SJCRH30 (cell line): Measurements from ENCODE around the gene CTXND1. TPM values are rescaled to one million over a fixed set of nuclear protein-coding genes. Genes with fewer than 3 reads are reported as not detected.
A peak's percentile ranks its signal among the peaks of the same experiment; 100 is the strongest.
"Not testable (repeated sequence)": the region's sequence is repeated elsewhere in the genome, so short reads cannot be mapped to it uniquely, and the experiment has no call there.

Source experiments
- DNase-seq, 2 experiments: peaks; one replicate each; pipeline ENCODE4 v3.0.0-alpha.2; 2015 to 2020
- H3K27ac ChIP-seq: fragments of 250-450 bp; sonication (Bioruptor Pico); 2 replicates; pipeline ENCODE4 v1.5.1; 2020; ENCODE audit warnings: mild to moderate bottlenecking, moderate library complexity
- H3K27me3 ChIP-seq: fragments of 250-450 bp; sonication (Bioruptor Pico); 2 replicates; pipeline ENCODE4 v1.5.1; 2020; ENCODE audit warnings: mild to moderate bottlenecking, moderate library complexity
- H3K36me3 ChIP-seq: fragments of 250-450 bp; sonication (Bioruptor Pico); 2 replicates; pipeline ENCODE4 v1.5.1; 2020; ENCODE audit warnings: mild to moderate bottlenecking, moderate library complexity
- H3K4me1 ChIP-seq: fragments of 250-450 bp; sonication (Bioruptor Pico); 2 replicates; pipeline ENCODE4 v1.5.1; 2020; ENCODE audit warnings: mild to moderate bottlenecking, moderate library complexity
- H3K4me3 ChIP-seq: fragments of 250-450 bp; sonication (Bioruptor Pico); 2 replicates; pipeline ENCODE4 v1.5.1; 2020; ENCODE audit warnings: mild to moderate bottlenecking, moderate library complexity
- H3K9me3 ChIP-seq: fragments of 250-450 bp; sonication (Bioruptor Pico); replicated peaks from 2 replicates; pipeline ENCODE4 v1.5.1; 2020; ENCODE audit warnings: mild to moderate bottlenecking, moderate library complexity
- total RNA-seq: library from RNA; depleted of rRNA; stranded (reverse); fragments of >200 nt; shearing (Covaris generic); gene quantifications from 2 replicates; pipeline ENCODE4 v1.2.3, GENCODE V29; 2014; rRNA removed

Gene CTXND1
- total RNA-seq, 1 experiment from 2014 or later: 0.10 TPM

DNA sequence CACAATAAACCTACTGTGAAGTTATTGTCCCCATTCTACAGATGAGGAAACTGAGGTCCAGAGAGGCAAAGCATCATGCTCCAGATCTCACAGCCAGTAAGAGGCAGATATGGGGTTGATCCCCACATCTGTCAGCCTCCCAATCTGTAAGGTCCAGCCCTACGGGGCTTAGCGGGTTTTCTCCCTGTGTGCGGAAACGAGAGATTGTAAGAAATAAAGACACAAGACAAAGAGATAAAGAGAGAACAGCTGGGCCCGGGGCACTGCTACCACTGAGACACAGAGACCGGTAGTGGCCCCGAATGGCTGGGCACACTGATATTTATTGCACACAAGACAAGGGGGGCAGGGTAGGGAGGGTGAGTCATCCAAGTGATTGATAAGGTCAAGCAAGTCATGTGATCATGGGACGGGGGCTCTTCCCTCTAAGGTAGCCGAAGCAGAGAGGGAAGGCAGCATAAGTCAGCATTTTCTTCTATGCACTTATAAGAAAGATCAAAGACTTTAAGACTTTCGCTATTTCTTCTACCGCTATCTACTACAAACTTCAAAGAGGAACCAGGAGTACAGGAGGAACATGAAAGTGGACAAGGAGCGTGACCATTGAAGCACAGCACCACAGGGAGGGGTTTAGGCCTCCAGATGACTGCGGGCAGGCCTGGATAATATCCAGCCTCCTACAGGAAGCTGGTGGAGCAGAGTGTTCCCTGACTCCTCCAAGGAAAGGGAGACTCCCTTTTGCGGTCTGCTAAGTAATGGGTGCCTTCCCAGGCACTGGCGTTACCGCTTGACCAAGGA lies 96.4 kb downstream of the CTXND1 start:
- DNase-seq, H3K4me3 ChIP-seq, H3K9me3 ChIP-seq, H3K36me3 ChIP-seq, H3K4me1 ChIP-seq, H3K27me3 ChIP-seq, H3K27ac ChIP-seq: not testable (repeated sequence)

DNA sequence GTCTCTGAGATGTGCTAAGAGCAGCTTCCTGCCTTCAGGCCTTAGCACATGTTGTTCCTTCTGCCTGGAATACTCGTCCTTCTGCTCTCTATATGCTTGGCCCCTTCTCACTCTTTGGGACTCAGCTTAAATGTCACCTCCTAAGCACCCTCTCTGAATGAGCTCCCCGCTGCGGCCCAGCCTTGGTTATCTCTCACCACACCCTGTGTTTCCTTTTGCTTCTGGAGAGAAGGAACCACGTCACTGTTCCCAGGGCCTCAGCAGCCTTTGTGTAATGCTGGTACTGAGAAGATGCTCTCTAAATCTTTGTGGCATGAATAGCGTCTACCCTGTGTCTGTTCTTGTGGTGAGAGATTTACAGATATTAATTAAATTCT lies 97.0 kb downstream of the CTXND1 start:
- 0 out of 2 replicates have a peak, but pooled peaks cover 4% of the 10 kb centered on the region for H3K4me1 ChIP-seq
- no peak for DNase-seq
- H3K27me3 ChIP-seq: no peaks in the 10 kb centered on the region
- no peak overlapping the region for H3K27ac ChIP-seq
- no peaks in the 10 kb centered on the region for H3K36me3 ChIP-seq
- no peaks in the 10 kb centered on the region for H3K9me3 ChIP-seq
- no peak overlapping the region for H3K4me3 ChIP-seq

DNA sequence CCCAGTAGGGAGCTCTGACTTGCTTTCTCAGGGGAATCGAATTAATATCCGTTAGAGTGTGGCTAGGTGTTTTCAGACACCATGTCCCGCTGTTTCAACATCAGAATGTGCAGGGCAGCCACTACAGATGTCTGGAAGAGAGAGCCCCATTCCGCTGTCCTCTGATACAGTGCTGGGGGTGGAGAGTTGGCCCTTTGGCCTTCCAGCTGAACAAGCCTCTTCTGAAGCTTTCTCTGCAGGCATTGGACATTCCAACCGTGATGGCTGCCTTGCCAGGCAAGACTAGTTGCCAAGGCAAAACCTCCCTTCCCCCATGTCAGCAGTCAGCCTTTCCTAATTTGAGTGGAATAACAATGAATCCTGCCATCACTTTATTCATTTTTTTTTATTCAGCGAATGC lies 97.7 kb downstream of the CTXND1 start:
- no peaks in the 10 kb centered on the region for H3K9me3 ChIP-seq
- no peaks in the 10 kb centered on the region for H3K36me3 ChIP-seq
- H3K4me1 ChIP-seq: 0 out of 2 replicates have a peak, but pooled peaks cover 4% of the 10 kb centered on the region
- no peaks in the 10 kb centered on the region for H3K27me3 ChIP-seq
- no peak overlapping the region for H3K4me3 ChIP-seq
- no peak overlapping the region for H3K27ac ChIP-seq
- no peak for DNase-seq

DNA sequence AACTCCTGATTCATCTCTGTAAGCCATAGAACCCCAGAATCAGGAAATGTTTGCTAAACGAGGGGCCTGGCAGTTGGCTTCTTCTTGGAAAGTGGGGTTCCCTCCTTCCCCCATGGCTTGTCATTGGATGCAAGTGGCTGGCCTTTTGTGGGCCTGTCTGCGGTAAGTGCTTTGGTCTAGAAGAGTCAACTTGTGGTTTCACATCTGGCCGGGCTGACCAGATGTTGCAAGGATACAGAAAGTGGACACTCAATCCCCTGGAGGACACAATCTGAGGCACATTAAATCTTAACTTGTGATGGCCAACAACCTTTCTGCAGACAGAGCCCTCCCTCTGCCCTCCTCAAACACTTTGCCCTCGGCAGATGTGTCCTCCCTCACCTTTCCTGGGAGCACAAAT lies 98.1 kb downstream of the CTXND1 start:
- peak overlapping the region; percentile 78 for H3K4me3 ChIP-seq

DNA sequence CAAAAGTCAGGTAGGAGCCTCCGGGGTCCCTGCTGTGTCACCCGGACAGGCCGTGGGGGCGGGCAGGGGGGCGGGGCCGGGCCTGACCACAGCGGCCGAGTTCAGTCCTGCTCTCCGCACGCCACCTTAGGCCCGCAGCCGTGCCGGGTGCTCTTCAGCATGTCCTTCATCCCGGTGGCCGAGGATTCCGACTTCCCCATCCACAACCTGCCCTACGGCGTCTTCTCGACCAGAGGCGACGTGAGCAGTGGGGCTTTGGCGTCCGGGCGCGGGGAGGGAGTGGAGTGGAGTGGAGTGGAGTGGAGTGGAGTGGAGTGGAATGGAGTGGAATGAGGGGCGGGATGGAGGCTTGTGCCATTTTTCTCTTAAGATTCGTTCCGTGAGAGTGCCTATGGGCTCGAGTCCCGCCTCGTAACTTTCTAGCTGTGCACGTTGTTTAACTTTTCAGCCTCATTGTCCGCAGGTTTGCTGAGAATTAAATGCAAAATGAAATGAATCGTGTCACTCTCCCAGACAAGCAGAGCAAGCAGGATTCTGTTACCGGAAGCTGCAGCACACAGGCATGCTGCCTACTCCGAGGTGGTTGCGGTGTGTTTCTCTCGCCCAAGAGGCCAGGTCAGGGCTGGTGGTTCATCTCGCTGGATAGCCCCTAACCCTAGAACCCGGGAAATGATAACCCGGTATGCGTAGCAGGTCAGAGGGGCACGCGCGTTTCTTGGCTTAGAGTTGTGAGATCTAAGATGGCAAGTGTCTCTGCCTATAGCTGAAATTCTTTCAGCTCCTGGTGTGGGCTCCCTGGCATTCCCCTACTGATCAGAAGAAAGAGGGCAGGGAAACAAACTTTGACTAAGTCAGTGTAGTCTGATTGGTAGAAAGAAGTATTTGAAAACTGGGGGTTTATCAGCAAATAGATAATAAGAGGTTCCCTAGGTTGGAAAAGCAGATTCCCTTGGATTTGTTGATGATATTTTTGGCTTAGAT lies 98.8 kb downstream of the CTXND1 start, which contains the start of gene FAH:
Gene FAH, plus strand, starts transcription at position 104 of the 981 bp plus-strand sequence. Its CDS starts 56 bp downstream, at position 160.
- Histone ChIP-seq H3K4me1 (0 out of 2 replicates have a peak, but pooled peaks cover 4% of the 10 kb centered on the region), H3K36me3 (no peaks in the 10 kb centered on the region), H3K9me3 (no peaks in the 10 kb centered on the region), H3K4me3 (peak within 1 kb of the TSS; percentile 78), H3K27ac (peak within 1 kb of the TSS; percentile 53), H3K27me3 (no peaks in the 10 kb centered on the region)
- DNase-seq: peak; percentile 29 to 54

More for the DNA sequence above, 98.1 kb downstream of the CTXND1 start:
- H3K27ac ChIP-seq: no peak overlapping the region
- H3K9me3 ChIP-seq: no peaks in the 10 kb centered on the region
- H3K36me3 ChIP-seq: no peaks in the 10 kb centered on the region
- 0 out of 2 replicates have a peak, but pooled peaks cover 4% of the 10 kb centered on the region for H3K4me1 ChIP-seq
- no peak for DNase-seq
- no peaks in the 10 kb centered on the region for H3K27me3 ChIP-seq

DNA sequence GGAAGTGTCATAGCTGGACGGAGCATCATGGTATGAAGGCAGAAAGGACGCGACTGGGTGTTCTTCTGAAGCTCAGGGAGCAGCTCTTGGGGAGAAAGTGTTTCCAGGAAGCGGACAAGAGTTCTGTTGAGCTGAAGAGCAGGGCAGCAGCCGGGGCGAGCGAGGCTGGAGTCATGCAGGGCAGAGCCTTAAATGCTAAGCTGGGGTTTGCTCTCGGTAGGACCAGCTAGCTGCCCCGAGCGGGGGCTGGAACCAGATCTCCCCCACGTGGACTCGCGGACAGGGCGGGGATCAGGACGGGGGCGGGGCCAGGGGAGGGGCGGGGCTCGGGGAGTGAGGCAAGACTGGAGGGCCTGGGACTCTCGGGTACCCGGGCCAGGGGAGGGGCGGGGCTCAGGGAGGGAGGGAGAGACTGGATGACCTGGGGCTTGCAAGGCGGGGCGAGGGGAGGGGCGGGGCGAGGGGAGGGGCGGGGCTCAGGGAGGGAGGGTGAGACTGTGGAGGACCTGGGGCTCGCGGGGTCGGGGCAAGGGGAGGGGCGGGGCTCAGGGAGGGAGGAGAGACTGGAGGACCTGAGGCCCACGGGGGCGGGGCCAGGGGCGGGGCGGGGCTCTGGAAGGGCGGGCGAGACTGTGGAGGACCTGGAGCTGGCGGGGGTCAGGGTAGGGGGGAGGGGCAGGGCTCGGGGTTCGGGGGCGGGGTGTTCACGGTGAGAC lies 99.7 kb downstream of the CTXND1 start:
- H3K4me3 ChIP-seq: peak overlapping the region; percentile 78
- H3K27ac ChIP-seq: peak overlapping the region; percentile 12; the same call in 1 of the 2 replicates
- H3K36me3 ChIP-seq: no peaks in the 10 kb centered on the region
- H3K9me3 ChIP-seq: no peaks in the 10 kb centered on the region
- no peaks in the 10 kb centered on the region for H3K27me3 ChIP-seq
- H3K4me1 ChIP-seq: 0 out of 2 replicates have a peak, but pooled peaks cover 4% of the 10 kb centered on the region
- DNase-seq: peak; percentile 96 to 98

DNA sequence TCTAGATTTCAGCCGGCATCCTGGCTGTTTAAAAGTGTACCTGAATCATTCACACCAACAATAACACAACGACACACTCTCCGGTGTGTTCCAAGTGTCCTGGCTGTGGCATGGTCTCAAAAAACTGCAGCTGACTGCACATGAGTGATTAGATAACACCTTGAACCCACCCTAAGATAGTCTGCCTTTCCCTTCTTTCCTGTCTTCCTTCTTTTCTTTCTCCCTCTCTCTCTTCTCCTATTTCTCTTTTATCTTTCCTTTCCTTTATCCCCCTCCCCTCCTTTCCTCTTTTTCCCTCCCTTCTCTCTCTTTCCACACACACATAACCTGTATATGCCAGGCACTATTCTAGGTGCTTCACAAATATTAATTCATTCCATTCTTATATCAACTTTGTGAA lies 100.4 kb downstream of the CTXND1 start:
- H3K4me3 ChIP-seq: peak overlapping the region; percentile 57
- H3K9me3 ChIP-seq: no peaks in the 10 kb centered on the region
- H3K36me3 ChIP-seq: no peaks in the 10 kb centered on the region
- H3K27ac ChIP-seq: no peak overlapping the region
- H3K4me1 ChIP-seq: 0 out of 2 replicates have a peak, but pooled peaks cover 4% of the 10 kb centered on the region
- H3K27me3 ChIP-seq: no peaks in the 10 kb centered on the region
- no peak for DNase-seq

DNA sequence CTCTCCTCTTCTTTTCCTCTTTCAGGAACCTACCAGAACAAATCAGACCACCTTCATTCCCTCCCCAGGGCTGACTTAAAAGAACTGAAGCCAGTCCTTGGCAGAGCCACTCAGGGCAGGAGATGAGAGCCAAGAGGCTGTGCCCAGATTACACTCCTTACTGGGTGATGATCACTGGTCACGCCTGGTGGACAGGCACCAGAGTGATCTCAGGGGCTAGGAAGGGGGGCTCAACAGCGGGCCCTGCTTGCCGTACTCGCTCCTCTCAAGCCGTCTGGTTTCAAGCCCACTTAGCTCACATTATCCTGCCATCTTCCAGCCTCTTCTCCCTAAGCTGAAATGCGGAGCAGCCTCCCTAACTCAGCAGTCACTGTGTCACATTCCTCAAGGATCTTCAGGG lies 100.9 kb downstream of the CTXND1 start:
- no peaks in the 10 kb centered on the region for H3K9me3 ChIP-seq
- 0 out of 2 replicates have a peak, but pooled peaks cover 4% of the 10 kb centered on the region for H3K4me1 ChIP-seq
- no peaks in the 10 kb centered on the region for H3K27me3 ChIP-seq
- H3K27ac ChIP-seq: no peak overlapping the region
- DNase-seq: no peak
- no peaks in the 10 kb centered on the region for H3K36me3 ChIP-seq
- H3K4me3 ChIP-seq: no peak overlapping the region

Other genes with a start within 250 kb of the CTXND1 start
- gene ZFAND6, start 192.5 kb downstream of the CTXND1 start, total RNA-seq: 118 and 123 TPM in 2 replicates
- gene FAH, start 99.2 kb downstream of the CTXND1 start, total RNA-seq: 19.0 and 20.6 TPM in 2 replicates
- gene ARNT2, start 152.2 kb upstream of the CTXND1 start, total RNA-seq: 2.2 and 2.5 TPM in 2 replicates